NCI-H526 treated with DMSO at 0.1 percent for 48 hours (cell line): ENCODE data around the gene LTBR.

Experiments
- DNase-seq: peaks from one replicate; lab custom pipeline; 2025; lab: John Stamatoyannopoulos, UW

Gene LTBR

DNA sequence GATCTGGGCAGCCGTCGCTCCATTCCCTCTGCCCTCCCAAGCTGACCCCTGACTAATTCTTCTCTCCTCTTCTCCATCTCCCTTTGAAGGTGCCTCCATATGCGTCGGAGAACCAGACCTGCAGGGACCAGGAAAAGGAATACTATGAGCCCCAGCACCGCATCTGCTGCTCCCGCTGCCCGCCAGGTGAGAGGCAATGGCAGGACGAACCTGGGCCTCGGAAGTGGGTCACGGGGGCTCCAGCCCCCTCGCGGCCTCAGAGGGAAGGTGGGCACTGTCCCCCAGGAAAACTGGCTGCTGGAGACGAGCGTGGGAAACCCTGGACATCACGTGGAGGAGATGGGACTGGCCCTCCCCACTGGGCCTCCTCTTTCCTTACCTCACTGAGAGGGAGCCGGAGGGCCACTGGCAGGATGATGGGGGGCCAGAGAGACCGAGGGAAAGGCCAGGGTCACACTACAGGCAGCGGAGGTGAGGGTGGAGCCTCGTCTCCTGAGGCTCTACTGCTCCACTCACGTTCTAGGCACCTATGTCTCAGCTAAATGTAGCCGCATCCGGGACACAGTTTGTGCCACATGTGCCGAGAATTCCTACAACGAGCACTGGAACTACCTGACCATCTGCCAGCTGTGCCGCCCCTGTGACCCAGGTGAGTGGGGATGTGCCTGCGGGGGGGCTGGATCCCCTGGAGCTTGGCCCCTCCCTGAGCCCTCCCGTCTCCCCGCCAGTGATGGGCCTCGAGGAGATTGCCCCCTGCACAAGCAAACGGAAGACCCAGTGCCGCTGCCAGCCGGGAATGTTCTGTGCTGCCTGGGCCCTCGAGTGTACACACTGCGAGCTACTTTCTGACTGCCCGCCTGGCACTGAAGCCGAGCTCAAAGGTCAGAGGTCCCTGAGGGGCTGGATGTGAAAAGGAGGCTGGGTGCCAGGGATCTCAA, 806 bp downstream of the LTBR start:
- no peak for DNase-seq

DNA sequence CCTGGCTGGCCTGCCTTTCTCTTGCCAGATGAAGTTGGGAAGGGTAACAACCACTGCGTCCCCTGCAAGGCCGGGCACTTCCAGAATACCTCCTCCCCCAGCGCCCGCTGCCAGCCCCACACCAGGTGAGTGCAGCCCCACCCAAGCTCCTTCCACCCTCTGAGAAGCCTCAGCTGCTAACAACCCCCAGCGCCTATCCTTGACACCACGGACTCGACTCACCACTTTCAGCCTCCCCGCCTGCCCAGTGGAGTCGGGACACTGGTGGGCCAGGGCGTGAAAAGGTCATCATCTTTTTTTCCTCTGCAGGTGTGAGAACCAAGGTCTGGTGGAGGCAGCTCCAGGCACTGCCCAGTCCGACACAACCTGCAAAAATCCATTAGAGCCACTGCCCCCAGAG, 2.1 kb downstream of the LTBR start:
- DNase-seq: no peak

DNA sequence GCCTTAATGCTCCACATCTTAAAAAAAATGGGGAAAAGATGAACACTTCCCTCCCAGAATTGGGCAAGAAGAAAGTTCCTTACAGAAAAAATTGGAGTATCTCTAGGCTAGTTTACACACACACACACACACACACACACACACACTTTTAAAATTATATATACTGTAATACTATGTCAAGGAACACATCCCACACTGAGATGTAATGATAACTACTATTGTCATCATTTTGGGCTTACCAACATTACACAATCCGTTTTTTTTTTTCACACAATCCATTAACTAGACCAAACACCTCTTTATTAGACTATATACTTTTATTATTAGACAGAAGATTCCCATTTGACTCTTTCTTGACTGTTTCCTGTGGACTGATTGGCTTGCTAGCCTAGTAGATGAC, 2.5 kb downstream of the LTBR start:
- DNase-seq: no peak

DNA sequence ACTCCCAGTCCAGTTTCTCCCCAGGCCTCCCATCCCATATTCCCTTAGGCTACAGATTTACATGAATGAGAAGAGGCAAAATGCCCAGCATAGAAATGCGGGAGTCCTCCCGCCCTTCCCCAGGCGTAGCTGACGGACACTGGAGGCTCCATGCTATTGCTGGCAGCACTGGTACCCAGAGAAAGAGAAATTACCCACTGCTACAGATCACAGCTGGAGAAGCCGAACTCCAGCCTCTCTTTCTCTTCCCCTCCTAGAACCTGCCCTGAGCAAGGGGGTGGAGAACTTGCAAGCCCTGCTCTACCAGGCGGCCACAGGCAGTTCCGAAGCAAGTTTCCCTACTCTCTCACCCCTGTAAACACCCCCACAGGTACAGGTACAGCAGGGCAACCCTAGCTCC, 3.6 kb downstream of the LTBR start:
- DNase-seq: no peak

DNA sequence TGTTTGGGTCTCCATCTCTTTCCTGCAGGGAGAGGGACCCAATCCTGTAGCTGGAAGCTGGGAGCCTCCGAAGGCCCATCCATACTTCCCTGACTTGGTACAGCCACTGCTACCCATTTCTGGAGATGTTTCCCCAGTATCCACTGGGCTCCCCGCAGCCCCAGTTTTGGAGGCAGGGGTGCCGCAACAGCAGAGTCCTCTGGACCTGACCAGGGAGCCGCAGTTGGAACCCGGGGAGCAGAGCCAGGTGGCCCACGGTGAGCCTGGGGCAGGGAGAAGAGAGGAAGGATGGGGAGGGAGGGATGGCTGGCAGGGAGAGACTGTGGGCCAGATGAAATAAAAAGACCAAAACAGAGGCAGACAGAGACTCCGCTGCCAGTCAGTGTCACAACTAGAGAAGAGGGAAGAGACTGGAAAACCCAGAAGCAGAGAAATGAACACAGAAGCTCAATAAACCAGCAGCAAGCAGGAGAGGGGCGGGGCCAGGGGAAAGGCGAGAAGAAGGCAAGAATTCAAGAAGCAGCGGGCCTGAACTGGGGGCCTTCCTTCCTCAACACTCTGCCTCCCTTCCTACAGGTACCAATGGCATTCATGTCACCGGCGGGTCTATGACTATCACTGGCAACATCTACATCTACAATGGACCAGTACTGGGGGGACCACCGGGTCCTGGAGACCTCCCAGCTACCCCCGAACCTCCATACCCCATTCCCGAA, 6.3 kb downstream of the LTBR start:
- no peak for DNase-seq

DNA sequence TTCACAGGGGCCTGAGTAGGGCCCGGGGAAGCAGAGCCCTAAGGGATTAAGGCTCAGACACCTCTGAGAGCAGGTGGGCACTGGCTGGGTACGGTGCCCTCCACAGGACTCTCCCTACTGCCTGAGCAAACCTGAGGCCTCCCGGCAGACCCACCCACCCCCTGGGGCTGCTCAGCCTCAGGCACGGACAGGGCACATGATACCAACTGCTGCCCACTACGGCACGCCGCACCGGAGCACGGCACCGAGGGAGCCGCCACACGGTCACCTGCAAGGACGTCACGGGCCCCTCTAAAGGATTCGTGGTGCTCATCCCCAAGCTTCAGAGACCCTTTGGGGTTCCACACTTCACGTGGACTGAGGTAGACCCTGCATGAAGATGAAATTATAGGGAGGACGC, 7.1 kb downstream of the LTBR start:
- DNase-seq: no peak

DNA sequence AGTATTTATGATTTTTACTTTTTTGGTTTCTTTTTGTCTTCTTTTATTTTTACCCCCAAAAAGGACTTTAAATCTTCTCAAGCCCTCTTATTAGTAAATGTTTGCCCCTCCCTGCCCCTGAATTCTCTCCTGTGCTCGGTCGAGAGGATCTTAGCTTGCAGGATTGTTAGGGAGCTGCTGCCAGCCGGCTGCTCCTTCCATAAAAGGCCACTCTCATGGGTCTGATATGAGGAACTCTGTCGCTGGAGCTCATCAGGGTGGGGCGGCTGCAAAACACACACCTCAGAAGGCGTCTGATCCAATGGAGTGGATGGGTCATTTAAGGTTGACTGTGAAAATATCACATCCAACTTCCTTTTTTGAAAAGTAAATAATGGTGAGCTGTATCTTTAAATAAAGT, 8.5 kb downstream of the LTBR start:
- no peak for DNase-seq

DNA sequence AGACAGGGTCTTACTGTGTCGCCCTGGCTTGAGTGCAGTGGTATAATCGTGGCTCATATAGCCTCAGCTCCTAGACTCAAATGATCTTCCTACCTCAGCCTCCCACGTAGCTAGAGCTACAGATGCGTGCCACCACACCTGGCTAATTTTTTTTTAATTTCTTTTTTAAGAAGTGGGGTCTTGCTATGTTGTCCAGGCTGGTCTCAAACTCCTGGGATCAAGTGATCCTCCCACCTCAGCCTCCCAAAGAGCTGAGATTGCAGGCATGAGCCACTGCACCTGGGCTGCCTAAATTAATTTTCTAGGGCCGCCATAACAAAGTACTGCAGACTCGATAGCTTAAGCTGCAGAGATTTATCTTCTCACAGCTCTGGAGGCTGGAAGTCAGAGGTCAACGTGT, 9.1 kb downstream of the LTBR start:
- no peak for DNase-seq

DNA sequence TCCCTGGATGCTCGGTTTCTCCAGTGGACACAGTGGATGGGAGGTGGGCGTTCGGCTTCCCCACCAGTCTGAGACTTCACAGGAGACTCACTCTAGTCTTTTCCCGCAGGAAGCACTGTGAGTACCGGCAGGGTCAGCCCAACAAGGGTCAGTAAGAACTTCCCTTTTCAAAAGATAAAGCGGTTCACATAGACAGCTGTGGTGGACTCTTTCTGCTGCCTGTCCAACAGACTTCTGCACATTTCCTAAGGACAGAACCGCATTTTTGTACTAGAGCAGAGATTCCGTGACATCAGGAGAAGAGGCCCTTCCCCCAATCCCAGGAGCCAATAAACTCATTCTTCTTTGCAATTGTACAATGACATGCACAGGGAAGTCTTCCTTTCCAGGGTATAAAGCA, 10.4 kb downstream of the LTBR start:
- no peak for DNase-seq

DNA sequence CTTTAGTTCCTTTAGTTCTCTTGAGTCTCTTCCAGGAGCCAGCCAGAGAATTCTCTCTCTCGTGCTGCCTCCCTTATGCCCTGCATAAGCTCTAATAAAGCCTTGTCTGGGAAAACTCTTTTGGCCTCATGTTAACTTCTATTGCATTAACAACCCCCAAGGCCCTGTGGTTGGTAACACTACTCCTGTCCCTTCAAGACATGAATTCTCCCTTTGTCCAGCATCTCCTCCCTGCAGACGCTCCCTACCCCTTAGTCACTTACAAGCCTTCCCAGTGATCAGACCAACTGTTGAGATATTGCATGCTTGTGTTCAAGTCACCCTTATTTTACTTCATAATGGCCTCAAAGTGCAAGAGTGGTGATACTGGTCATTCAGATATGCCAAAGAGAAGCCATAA, 12.1 kb downstream of the LTBR start:
- DNase-seq: no peak

DNA sequence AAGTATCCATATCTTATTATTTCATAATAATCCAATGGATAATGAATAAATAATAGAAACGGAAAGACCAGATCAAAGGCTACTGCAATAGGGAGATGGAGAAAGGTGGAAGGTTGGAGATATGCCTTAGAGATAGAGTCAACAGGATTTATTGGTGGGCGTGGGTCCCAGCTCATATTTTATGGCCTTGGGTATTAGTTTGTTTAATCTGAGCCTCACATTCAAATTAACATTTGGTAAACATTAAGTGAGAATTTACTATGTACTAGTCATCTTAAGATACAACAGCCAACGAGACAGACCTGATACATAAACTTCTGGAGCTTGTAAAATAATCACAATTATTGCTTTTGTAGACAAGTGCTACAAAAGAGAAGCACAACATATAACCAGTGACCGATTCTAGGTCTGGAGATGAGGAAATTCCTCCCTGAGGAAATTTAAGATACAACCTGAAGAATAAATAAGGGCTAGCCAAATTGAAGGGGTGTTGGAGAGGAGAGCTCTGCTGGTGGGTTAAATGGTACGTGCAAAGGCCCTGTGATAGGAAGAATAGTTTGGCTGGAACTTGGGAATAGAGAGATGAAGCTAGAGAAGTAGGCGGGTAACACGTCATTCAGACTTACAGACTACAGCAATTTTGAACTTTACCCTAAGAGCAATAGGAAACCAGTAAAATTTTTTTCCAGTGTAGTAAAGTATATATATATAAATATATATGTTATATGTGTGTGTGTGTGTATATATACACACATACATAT, 16.1 kb downstream of the LTBR start:
- DNase-seq: no peak

DNA sequence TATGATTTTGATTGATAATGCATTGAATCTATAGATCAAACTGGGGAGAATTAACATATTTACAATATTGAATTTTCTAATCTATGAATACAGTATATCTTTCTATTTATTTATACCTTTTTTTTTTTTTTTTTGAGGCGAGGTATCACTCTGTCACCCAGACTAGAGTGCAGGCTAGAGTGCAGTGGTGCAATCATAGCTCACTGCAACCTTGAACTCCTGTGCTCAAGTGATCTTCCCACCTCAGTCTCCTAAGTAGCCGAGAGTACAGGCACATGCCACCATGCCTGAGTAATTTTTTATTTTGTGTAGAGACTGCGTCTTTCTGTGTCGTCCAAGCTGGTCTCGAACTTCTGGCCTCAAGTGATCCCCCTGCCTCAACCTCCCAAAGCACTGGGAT, 20.4 kb downstream of the LTBR start:
- no peak for DNase-seq

DNA sequence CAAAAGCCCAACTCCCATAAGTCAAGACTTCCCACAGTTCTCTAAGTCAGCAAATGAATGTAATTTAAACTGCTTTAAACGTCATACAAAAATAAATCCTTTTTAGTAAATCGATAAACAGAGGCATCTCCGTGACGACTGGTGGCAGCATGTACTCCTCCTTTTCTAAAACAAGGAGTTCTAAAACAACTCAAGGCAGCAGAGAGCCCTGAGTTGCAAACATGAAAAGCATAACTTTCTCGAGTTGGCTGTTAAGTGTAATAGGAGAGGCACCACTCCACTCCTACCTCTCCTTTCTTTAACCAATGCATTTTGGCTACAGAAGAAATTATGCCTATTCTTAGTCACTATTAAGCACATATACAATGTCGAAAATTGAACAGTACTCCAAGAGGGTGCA, 22.0 kb downstream of the LTBR start:
- DNase-seq: no peak

DNA sequence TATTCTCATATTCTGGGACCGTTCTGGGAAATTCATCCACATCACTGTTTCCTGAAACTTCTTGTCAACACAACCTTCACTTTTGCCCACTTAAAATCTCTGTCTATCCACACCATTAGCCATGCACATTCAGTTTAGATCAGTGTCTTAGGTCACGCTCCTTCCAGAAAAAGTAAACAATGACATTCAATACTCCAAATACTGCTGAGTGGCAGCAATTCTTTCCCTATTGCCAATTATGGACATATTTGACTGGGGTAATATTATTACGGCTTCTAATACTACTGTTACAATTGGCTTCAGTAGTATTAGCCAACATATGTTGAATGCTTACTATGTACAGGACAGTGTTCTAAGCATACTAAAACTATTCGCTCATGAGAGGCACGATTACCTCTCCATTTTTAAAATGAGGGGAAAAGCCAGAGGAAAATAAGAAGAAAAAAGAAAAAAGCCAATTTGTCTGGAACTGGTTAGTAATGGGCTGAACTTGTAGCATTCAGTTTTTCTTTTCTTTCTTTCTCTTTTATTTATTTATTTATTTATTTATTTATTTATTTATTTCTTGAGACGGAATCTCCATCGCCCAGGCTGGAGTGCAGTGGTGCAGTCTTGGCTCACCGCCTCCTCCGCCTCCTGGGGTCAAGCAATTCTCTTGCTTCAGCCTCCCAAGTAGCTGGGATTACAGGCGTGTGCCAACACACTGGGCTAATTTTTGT, 23.4 kb downstream of the LTBR start:
- no peak for DNase-seq

DNA sequence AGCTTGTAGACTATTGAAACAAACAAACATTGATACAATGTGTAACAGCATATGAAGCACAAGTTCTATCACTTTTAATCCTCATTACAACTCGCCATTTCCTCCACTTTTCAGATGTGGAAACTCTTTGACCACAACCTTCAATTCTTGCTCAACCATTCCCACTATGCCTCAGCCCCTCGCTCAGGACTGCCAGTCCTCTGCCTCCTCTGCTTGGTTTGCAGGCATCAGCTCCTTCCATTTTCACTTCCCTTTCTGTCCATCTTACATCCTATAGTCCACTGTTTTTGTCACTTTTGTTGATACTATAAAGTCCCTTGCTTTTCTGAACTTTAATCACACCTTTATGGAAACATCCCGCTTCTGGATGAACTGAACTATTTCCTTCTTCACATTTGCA, 32.6 kb downstream of the LTBR start:
- no peak for DNase-seq

DNA sequence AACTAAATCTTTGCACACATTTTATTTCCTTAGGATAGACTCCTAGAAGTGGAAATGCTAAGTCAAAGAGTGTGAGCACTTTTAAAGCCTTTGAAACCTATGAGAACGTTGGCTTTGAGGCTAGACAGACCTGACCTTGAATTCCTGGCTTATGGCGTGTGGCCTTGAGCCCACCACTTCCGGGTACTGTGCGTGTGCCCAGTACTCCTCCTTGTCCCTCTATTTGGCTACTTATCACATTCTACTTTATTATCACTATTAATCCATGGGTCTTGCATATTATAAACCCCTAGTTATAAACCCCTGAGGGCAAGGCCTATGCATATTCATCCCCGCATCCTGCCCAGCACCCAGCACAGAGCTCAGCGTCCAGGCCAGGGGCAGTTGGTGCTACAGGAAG, 34.8 kb downstream of the LTBR start:
- DNase-seq: no peak

DNA sequence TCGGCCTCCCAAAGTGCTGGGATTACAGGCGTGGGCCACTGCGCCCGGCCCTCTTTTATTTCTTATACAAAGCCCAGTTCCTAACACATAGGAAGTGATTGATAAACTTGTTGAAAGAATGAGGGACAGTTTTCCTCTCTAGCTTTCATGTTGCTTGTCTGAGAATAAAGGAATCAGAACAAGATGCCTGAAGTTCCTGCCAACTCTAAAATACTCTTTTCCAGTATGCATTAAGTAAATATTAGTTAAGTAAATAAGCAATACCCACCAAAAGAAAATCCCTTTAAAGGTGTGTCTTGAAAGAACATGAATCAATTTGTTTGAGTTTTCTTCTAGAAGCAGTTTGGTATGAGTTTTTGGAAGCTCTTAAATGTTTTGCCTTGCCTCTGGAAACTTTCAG, 36.4 kb downstream of the LTBR start:
- DNase-seq: no peak

DNA sequence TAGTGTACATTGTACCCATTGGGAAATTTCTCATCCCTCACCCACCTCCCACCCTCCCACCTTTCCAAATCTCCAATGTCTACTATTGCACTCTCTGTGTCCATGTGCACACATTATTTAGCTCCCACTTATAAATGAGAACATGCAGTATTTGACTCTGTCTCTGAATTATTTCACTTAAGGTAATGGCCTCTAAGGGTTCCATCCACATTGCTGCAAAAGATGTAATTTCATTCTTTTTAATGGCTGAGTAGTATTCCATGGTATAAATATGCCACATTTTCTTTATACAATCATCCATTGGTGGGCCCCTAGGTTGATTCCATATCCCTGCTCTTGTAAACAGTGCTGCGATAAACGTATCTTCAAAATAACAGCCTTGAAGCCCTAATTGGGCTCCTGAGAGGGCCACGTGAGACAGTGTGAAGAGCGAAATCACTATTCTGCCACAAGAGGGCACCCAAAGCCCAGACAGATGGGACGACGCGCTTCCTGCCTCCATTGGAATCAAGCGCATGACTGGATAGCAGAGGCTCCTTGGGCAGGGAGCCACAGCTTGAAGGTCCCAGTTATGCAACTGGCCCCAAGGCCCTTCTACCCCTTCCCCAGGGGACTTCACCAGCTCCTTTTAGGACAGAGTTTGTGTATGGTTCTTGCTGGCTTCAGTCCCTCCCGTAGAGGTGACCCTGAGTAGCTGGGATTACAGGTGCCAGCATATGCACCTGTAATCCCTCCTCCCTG, 39.5 kb downstream of the LTBR start:
- DNase-seq: peak; percentile 71

DNA sequence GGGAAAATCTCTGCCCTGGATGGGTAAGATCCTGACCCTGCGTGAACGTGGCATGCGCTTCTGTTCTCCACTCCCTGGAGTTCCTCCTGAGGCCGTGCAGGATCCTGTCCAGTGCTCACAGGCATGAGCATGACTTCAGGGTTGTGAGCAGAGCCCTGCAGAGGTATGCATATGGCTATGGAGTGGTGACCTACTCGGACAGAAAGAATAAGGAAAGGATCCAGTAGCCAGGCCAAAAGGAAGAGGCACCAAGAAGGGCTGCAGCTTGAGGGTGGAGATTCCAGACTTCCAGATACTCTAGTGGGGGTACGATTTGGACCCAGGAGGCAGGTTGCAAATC, 40.0 kb downstream of the LTBR start:
- DNase-seq: no peak

DNA sequence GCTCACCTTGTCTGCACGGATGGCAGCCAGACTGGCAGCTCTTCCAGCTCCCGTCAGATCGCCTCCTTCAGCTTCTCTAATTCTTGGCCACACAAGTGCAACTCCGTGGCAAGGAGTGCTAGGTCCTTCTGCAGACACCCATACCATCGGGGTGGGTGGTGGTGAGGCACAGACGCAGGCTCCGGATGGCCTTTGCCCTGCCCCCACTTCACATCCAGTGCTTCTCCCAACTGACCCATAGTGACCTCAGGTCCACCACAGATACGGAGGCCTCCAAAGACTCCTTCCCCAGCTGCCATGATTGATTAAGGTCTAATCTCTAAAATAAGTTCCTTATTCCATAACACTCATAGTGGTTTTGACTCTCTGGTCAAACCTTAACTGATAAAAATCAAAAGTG, 40.9 kb downstream of the LTBR start:
- no peak for DNase-seq
